ENCODE data around the gene ENO3.

The ENO3 gene

DNA sequence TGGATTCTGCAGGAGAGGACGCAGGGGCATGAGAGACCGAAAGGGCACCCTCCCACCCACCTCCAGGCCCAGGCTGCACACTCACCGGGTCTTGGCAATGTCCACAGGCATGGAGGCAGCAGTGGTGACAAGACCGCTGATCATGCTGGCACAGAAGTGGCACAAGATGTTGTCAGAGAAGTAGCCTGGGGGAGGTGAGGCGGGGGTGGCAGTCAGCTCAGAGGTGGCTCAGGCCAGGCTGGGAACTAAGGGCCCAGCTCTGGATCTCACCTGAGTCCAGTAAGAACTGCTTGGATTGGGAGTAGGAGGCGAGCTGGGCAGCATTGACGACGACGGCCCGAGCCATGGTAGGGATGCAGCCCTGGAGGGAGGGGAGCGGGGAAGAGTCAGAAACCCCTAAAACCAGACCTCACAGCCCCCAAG is 12.8 kb upstream of the ENO3 start:
- DNase-seq: no peak

DNA sequence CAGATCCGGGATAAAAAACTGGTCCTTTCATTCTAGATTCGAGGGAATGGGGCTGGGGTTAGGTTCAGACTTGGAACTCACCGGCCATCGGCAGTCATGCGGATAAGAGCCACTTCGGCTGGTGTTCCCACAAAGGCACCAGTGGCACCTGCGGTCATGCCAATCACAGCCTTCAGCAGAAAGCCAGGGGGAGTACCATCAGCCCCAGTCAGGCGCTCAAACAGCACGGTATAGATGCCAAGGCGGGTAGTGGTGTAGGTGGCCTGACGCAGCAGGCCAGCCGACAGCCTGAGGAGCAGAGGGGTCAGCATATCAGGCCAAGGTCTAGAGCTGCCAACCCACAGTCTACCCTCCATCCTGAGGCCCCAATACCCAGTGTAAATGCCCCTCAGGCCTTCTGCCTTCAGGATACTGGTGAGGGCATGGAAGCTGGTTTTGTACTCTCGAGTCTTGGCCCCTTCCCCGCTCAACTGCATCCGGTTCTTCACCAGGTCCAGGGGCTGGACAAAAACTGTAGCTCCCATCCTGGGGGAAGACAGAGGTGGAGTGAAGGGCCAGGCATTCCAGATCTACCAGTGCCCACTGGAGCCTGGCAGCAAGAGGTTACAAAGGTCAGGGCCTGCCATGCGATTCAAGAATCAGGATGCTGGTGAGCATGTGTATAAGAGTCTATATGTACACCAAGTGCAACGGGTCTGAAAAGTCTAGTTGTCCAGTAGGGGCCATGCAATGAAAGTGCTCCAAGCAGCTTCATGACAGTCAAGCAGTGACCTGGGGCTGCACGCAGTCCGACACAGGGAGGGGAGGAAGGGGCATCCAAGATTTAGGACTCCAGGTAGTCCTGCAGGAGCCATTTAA is 12.0 kb upstream of the ENO3 start:
- DNase-seq: no peak

DNA sequence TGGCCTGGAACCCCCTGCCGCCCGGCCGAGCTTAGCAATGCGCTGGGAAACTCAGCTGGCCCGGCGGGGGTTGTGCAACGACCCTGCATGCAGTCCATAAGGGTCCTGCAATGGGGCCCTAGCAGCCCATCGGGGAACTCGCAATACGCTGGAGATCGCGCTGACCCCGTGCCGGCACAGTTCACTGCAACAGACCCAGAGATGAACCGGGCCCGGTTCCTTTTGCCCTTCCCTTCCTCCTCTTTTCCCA is 11.4 kb upstream of the ENO3 start:
- no peak for DNase-seq

DNA sequence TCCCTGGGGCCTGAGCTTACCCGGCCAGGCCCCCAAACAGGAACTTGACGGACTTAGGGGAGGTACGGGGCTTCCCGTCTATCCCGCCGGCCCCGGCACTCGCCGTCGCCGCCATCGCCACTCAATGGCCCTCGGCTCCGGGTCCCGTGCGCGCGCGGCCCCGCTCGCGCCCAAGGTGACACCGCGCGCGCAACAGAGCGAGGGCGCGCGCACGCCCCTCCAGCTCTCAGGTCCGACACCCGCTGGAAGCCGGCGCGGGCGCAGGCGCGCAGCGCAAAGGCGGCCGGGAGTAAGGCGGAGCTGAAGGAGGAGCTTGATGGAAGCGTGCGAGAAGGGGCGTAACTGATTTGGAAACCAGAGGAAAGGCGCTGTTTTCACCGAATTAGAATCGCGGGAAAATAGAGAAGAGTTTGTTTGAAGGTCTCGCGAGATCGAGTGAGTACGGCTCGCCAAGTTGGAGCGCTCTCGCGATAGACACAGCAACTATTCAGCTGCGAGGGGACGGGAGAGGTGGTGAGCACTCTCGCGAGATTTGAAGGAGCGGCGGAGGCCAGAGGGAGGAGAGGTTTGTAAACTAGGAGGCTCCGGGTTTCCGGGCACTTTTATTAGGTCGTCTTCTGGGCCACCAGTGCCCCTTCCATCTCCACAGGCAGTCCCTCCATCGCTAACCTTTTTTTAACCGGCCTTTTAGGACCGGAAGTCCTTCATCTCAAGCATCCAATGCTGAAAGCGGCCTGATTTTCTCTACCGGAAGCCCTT is 10.9 kb upstream of the ENO3 start, which contains the start of the genes RNF167 and SLC25A11:
RNF167 (plus strand) TSS at position 473 of the 759 bp plus-strand sequence. CDS start 642 bp downstream, outside the sequence.
SLC25A11 (minus strand) TSS at position 251 of the 759 bp plus-strand sequence; CDS start at position 115, 136 bp downstream.
- DNase-seq: peak; percentile 96 to 98 (median 97)

DNA sequence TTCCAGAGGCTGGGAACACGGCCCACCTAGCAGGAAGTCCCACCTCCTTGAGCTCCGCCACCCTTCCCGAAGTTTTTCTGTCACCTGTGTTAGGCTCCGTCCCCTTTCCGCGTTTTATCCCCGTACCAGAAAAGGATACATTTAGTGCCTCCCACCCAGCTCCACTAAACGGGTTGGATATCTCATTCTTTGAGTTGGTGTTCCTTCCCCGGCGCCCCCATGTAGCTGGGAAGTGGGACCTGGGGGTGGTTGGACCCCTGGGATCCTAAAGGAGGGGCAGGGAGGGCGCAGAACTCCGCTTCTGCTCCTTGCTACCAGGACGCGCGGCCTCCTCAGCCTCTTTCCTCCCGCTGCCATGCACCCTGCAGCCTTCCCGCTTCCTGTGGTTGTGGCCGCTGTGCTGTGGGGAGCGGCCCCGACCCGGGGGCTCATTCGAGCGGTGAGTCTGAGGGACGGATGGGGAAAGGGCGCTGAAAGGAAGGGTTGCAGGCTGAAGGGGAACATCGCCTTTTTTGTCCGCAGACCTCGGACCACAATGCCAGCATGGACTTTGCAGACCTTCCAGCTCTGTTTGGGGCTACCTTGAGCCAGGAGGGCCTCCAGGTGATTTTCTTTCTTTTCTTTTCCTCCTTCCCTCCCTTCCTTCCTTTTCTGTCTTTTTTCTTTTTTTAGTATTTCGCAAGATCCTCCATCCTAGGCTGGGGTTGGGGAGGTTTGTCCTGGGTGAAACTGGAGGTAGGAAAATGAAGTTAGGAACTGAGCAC is 10.2 kb upstream of the ENO3 start:
- peak in 1 of 4 experiments; percentile 19 for DNase-seq

DNA sequence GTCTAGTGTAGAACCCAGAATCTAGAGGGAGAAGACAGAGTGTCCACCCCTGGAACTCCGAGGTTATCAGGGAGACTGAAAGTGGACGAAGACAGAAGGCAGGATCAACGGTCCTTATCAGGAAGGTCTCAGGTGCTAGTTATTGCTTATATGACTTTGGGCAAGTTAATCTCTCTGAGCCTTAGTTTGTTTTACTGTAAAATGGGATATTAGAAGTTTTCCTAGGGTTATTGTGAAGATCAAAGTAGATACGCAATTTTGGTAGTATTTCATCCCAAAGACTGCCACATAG is 9.7 kb upstream of the ENO3 start:
- DNase-seq: no peak

DNA sequence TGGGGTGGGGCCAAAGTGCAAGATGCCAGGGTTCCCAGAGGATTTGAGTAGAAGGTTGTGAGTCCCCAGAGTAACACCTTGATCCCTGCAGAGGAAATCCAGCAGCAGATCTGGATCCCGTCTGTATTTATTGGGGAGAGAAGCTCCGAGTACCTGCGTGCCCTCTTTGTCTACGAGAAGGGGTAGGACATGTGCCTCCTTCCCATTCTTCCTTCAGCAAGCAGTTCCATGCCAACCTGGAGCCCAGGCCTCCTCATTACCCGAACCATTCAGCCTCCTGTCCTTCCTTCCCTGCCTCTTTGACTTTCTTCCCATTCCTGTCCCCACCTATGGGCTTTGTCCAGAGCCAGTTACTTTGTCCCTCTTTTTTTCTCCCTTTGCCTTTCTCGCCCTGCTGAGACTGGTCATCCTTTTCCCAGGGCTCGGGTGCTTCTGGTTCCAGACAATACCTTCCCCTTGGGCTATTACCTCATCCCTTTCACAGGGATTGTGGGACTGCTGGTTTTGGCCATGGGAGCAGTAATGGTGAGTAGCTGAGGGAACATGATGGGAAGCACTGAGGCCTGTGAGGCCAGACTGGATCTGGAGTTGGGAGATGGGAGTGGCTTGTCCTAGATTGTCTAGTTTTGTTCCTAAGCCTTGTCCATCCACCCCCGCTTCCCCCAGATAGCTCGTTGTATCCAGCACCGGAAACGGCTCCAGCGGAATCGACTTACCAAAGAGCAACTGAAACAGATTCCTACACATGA is 8.0 kb upstream of the ENO3 start:
- no peak for DNase-seq

DNA sequence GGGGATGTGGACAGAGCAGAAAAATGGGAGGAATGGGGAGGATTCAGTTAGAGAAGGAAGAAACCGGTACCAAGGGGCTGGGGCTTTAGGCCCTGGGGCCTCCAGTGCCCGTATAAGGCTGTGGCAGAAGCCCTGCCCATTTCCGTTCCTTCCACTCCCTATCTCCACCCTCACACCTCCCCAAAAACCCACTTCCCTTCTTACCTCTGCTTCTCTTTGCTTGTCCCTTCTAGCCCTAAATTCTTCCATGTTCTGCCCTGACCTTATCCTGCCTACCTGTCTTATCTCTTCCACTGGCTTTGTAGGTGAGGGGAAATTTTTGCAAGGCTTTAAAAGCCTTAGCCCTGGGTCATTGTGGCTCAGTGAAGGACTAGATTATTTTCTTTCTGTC is 6.8 kb upstream of the ENO3 start:
- peak in 1 of 4 experiments; percentile 15 for DNase-seq

DNA sequence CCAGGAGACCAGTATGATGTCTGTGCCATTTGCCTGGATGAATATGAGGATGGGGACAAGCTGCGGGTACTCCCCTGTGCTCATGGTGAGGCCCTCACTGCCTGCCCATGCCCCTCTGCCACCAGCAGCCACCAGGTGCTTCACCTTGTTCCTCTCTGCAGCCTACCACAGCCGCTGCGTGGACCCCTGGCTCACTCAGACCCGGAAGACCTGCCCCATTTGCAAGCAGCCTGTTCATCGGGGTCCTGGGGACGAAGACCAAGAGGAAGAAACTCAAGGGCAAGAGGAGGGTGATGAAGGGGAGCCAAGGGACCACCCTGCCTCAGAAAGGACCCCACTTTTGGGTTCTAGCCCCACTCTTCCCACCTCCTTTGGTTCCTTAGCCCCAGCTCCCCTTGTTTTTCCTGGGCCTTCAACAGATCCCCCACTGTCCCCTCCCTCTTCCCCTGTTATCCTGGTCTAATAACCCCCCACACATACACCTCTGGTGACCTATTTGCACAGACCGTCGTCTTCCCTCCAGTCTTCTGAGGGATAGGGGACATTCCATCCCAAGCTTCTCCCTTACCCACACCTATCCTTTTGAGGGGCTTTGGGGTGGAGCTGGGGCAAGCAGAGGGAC is 6.3 kb upstream of the ENO3 start:
- DNase-seq: no peak

DNA sequence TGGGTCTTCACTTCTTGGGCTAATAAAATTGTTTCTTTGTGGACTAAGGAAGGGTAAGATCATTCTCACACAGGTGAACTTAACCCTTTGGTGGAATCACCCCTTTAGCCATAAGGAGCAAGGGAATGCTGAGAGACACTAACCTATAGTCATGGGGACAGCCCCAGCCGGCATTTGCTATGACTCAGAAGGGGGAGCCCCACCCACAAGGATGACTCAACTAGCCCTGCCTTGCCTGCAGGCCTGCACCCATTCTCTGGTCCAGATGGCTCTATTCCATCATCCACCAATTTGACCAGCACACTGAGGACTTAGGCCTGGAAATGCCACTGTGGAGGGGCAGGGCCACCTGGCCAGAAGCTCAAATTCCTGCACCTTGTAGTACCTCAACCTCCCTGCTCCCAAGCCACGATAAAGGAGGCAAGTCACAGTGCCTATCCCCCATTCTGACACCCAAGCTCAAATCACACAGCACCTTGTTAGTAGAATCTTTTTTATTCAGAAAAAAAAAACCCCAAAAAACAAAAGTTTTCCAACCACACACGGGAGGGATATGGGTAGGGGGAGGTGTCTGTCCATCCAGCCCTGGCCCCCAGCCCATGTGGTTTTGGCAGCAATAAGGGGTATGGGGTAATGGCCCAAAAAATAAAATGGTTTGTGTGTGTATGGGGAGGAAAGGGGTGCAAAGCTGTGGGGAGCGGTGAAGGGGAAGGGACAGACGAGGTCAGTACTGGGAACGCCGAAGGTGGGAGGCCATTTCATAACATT is 5.6 kb upstream of the ENO3 start:
- peak; percentile 50 to 67 (median 58) for DNase-seq

DNA sequence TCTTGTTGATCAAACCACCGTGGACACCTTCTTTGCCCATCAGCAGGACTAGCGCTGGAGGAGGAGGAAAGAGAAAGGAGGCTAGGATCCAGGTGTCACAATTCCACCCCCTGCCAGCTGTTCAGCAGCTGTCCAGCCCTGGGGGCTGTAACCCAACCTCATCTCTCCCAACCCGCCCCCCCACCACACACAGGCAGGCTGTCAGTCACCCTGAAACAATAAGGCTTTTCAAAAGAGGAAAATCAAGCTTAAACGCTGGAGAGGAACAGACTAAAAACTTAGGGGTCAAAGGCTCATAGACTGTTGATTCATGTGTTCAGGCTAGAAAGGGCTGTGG is 5.0 kb upstream of the ENO3 start:
- DNase-seq: no peak

DNA sequence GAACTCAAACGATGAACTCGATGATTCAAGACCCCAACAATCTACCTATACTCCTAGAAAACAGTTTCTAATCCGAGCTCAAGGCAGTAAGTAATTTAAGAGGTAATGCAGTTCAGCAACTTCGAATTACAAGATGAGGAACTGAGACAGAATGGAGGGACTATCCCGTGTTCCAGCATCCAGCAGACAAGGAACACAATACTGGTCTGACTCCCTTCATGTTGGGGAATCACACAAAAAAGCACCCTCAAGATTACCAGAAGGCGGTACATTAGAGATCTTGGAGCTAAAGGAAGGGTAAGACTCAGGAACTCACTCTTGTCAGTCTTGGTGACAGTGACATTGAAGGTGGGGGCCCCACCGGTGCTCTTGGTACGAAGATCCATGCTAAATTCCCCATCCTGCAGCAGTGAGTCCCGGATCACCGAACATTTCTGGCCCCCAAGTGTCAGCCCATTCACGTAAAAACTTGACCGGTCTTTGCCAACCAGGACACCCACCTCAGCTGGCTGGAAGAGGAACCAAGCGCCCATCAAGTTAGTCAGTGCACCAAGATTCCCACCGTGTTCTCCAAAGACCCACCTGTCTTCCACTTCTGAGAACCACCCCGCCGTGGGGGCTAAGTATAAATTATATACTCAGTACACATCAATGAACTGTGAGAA is 4.5 kb upstream of the ENO3 start:
- no peak for DNase-seq

DNA sequence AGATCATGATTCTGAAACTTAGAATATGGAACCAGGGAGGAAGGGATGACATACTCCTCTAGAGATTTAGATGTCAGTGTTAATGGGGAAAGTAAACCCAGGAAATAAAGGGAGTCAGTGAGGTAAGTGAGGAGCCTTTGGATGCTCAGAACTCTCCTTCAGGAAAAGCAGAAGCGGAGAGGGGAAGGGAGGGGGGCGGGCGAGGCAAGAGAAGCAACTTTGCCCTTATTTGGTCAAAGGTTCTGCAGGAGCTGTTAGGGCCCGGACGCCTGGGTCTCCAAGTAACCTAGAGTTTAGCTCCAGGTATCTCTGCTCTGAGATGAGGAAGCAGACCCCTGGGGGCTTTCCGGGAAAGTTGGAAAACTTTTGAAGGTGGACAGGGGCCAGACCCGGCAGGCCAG is 3.9 kb upstream of the ENO3 start:
- DNase-seq: no peak

DNA sequence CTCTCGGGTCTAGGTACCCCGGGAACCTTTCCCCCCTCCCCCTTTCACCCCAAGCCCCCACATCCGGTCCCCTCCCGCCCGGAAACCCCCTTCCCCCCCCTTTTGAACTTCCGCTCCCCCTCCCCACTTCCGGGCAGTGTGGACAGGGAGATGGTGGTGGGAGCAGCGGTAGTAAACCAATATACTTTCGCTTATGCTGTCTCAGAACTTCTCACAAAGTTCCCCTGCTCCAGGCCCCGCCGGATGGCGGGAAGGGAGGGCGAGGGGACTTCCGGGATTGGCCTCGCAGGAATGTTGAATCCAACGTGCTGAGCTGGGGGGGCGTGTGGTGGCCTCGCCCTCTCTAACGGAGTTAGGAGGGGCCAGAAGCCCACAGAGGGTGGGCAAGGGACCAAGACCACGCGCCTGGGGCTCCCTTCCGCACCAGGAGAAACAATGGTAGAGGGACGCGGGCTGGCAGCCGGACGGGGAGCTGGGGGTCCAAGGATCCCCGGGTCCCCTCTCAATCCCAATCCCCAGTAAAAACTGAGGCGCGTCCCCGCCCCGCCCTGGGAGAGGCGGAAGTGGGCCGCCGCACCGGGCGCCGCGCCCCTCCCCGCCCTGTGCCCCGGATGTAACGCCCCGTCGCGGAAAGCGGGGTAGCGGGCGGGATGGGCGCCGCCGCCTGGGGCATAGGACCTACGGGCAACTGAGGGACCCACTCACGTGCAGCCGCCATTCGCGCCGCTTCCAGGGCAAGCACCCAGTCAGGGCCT is 3.3 kb upstream of the ENO3 start:
- peak; percentile 43 to 65 (median 54) for DNase-seq

DNA sequence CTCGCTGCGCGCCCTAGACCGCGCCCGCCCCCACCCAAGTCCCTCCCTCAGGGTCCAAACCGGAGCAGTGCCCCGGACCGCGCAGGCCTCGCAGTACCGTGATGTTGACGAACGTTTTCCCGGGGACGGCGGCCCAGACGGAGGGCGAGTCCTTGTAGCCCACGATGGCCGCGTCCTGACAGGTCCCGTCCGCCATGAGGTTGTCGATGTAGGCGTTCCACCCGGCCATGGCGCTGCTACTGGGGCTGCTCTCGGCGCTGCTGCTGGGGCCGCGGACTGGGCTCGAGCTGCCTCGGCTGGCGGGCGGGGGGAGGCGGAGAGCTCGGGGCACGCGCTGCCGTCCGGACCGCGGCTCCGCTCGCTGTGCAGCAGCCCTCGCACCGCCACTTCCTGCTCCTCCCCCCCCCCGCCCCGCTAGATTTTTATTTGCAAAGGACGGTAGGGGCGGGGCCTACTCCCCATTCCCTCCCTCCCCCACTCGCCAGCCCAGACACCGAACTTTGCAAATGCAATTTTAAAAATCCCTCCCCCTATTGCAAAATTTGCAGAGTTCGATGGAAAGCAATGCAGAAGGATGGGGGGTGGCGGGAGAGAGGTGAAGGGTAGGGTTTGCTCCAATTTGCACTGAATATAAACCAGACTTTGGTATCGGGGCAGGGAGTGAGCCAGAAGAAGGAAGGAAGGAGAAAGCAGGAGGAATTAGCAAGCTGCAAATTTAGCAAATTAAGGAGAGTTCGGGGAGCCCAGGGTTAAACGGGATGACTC is 2.6 kb upstream of the ENO3 start, which contains the start of gene PFN1:
PFN1 (minus strand) TSS at position 365 of the 765 bp plus-strand sequence; CDS start at position 229, 136 bp downstream.
- DNase-seq: peak; percentile 80 to 92 (median 84)

DNA sequence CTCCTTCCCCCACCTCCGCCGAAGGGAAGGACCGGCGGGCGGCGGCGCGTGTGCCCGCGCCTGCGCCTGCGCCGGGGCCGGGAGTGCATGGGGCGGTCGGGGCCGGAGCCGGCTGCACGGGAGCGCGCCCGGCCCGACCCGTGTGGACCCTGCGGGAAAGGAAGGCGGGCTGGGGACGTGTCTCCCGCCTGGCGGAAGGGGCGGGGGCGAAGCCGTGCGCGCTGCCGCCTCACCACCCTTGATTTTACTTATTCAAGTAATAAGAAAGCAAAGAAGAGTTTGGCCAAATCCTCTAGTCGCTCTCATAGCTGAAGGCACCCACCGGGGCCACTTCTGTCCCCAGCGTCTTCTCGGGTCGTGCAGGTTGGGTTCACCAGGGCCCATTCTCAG is 2.0 kb upstream of the ENO3 start:
- DNase-seq: peak in 3 of 4 experiments; percentile 37 to 59 (median 48)

DNA sequence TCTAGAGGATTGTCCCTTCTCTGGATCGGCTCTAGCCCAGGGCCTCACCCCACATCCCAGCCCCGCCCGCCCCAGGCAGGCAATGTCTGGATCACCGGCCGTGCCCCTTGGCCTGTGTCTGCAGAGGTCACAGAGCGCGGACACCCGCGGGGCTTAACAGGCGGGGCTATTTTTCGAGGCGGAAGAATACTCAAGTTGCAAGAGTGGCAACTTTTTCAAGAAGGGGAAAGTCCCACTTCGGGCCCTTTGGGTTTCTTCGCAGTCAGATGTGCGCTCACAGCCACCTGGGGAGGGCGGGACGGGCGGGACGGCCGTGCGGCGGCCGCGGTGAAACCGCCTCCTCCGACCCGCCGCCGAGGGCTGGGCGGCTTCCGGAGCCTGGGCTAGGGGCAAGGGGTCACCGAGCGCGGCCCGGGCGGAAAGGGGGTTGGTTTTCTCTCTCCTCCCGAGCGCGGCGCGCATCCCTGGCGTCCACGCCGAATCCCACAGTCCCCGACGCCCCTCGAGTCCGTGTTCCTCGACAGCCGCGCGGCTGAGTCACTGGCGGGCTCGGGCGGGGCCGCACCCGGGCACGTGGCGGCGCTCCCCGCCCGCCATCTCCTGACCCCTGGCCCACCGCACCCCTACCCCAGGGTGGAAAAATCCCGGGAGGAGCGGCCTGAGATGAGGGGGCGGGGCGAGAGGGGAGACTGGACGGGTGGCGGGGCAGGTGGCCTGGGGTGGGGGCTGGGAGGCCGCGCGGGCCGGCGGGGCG is 1.4 kb upstream of the ENO3 start:
- peak; percentile 56 to 72 (median 62) for DNase-seq

DNA sequence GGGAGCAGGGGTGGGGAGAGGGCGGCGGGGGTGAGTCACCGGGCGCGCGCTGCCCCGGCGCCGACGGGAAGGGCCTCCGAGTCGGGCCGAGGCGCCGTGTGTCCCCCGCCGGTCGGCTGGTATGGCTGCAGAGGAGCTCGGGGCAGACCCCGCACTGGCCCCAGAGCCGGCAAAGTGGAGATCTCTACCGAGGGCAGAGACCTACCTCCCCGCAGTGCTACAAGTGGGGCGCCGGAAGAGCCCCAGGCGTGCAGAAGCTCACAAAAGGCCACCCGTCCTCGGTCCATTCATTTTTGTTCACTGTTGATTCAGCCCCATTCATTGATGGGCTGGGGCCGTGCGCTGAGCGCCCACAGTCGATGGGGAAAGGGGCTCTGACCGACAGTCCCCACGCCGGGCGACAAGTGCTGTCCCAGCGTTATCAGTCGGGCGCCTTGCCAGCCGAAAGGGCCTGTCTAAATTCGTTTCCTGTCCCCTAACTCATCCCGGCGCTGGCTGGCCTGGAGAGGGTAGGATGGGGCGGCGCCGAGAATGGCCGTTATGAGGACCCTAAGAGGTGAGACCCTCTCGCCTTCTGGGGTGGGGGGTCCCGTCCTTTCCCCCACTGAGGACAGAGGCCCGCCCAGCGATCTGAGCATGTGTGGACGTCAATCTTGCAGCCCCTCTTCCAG is 709 bp upstream of the ENO3 start:
- DNase-seq: peak in 2 of 4 experiments; percentile 48 to 61
